COLO668 (cell line): ENCODE data around the gene MAPKAP1.
A peak's percentile ranks its signal among the peaks of the same experiment; 100 is the strongest.

Experiments
- DNase-seq: peaks from one replicate; lab custom pipeline; 2025; ENCODE audit not compliant: unreplicated experiment; lab: John Stamatoyannopoulos, UW

MAPKAP1 gene

GRCh38 chr9:125540497-125540896 is 166.5 kb downstream of the MAPKAP1 start:
- DNase-seq: no peak

- DNase-seq: peak; percentile 48
Observed at GRCh38 chr9:125538092-125538473, 168.9 kb downstream of the MAPKAP1 start.

GRCh38 chr9:125537442-125538091 is 169.4 kb downstream of the MAPKAP1 start:
- no peak for DNase-seq

- no peak for DNase-seq
Observed at GRCh38 chr9:125536776-125537175, 170.2 kb downstream of the MAPKAP1 start.

GRCh38 chr9:125536167-125536772 is 170.7 kb downstream of the MAPKAP1 start:
- DNase-seq: no peak

GRCh38 chr9:125534971-125535701 is 171.9 kb downstream of the MAPKAP1 start:
- no peak for DNase-seq

GRCh38 chr9:125532812-125533594 is 174.0 kb downstream of the MAPKAP1 start:
- DNase-seq: no peak

GRCh38 chr9:125532412-125532811 is 174.6 kb downstream of the MAPKAP1 start:
- DNase-seq: no peak

- no peak for DNase-seq
Observed at GRCh38 chr9:125529589-125530515, 177.2 kb downstream of the MAPKAP1 start.

GRCh38 chr9:125529107-125529506 is 177.9 kb downstream of the MAPKAP1 start:
- DNase-seq: no peak

- DNase-seq: no peak
Observed at GRCh38 chr9:125527471-125528002, 179.5 kb downstream of the MAPKAP1 start.

GRCh38 chr9:125525921-125526631 is 180.9 kb downstream of the MAPKAP1 start:
- no peak for DNase-seq

GRCh38 chr9:125524583-125525355 is 182.2 kb downstream of the MAPKAP1 start:
- DNase-seq: no peak

- no peak for DNase-seq
Observed at GRCh38 chr9:125523681-125524080, 183.3 kb downstream of the MAPKAP1 start.

GRCh38 chr9:125522328-125522725 is 184.7 kb downstream of the MAPKAP1 start:
- DNase-seq: no peak

- no peak for DNase-seq
Observed at GRCh38 chr9:125521462-125522327, 185.3 kb downstream of the MAPKAP1 start.

- DNase-seq: no peak
Observed at GRCh38 chr9:125519734-125520133, 187.3 kb downstream of the MAPKAP1 start.

- DNase-seq: no peak
Observed at GRCh38 chr9:125517577-125517976, 189.4 kb downstream of the MAPKAP1 start.
